ENCODE data around the gene BTBD8.
"Not testable (repeated sequence)": the region's sequence is repeated elsewhere in the genome, so short reads cannot be mapped to it uniquely, and the experiment has no call there.

Gene BTBD8

GRCh38 chr1:92066321-92066720, 13.8 kb upstream of the BTBD8 start:
- FAIRE-seq, result no peak
- no peak for DNase-seq (ENCODE audit: insufficient read length)
- TF ChIP-seq TAF1 (IDR thresholded peaks at IDR 0.05; ENCODE audit: borderline replicate concordance, low read depth, low read length) (no peak), POLR2A (IDR thresholded peaks at IDR 0.05; ENCODE audit: low read depth, low read length) (no peak), POLR2AphosphoS5 (IDR thresholded peaks at IDR 0.05; ENCODE audit: low read depth, low read length) (no peak)

GRCh38 chr1:92070892-92071291, 9.3 kb upstream of the BTBD8 start:
- no peak for TF ChIP-seq POLR2A (IDR thresholded peaks at IDR 0.05; ENCODE audit: low read depth, low read length)
- no peak for TF ChIP-seq POLR2AphosphoS5 (IDR thresholded peaks at IDR 0.05; ENCODE audit: low read depth, low read length)
- TF ChIP-seq TAF1 (IDR thresholded peaks at IDR 0.05; ENCODE audit: borderline replicate concordance, low read depth, low read length), result no peak
- FAIRE-seq, result no peak
- DNase-seq (ENCODE audit: insufficient read length), result no peak

- FAIRE-seq; DNase-seq (ENCODE audit: insufficient read length): not testable (repeated sequence)
Observed at GRCh38 chr1:92074446-92074845, 5.7 kb upstream of the BTBD8 start.

- DNase-seq (ENCODE audit: insufficient read length), result no peak
- no peak for FAIRE-seq
- no peak for TF ChIP-seq POLR2AphosphoS5 (IDR thresholded peaks at IDR 0.05; ENCODE audit: low read depth, low read length)
- no peak for TF ChIP-seq TAF1 (IDR thresholded peaks at IDR 0.05; ENCODE audit: borderline replicate concordance, low read depth, low read length)
- TF ChIP-seq POLR2A (IDR thresholded peaks at IDR 0.05; ENCODE audit: low read depth, low read length), result no peak
Observed at GRCh38 chr1:92075311-92075710, 4.8 kb upstream of the BTBD8 start, which contains the start of gene SETSIP. Gene SETSIP (minus strand): TSS chr1:92075411. CDS start chr1:92075411, 0 bp downstream.

GRCh38 chr1:92076363-92076762, 3.8 kb upstream of the BTBD8 start:
- DNase-seq (ENCODE audit: insufficient read length) (no peak), FAIRE-seq (no peak)
- no peak for TF ChIP-seq TAF1 (IDR thresholded peaks at IDR 0.05; ENCODE audit: borderline replicate concordance, low read depth, low read length)
- TF ChIP-seq POLR2A (IDR thresholded peaks at IDR 0.05; ENCODE audit: low read depth, low read length), result no peak
- TF ChIP-seq POLR2AphosphoS5 (IDR thresholded peaks at IDR 0.05; ENCODE audit: low read depth, low read length), result no peak

GRCh38 chr1:92078077-92078476, 2.1 kb upstream of the BTBD8 start:
- not testable (repeated sequence) for FAIRE-seq

GRCh38 chr1:92079441-92079840, 704 bp upstream of the BTBD8 start:
- TF ChIP-seq TAF1 (IDR thresholded peaks at IDR 0.05; ENCODE audit: borderline replicate concordance, low read depth, low read length), result no peak
- no peak for TF ChIP-seq POLR2A (IDR thresholded peaks at IDR 0.05; ENCODE audit: low read depth, low read length)
- no peak for TF ChIP-seq POLR2AphosphoS5 (IDR thresholded peaks at IDR 0.05; ENCODE audit: low read depth, low read length)
- DNase-seq (ENCODE audit: insufficient read length) (no peak), FAIRE-seq (no peak)

More at GRCh38 chr1:92078077-92078476, 2.1 kb upstream of the BTBD8 start:
- DNase-seq (ENCODE audit: insufficient read length), result not testable (repeated sequence)

GRCh38 chr1:92081031-92081430, 886 bp downstream of the BTBD8 start:
- no peak for DNase-seq (ENCODE audit: insufficient read length)
- no peak for TF ChIP-seq TAF1 (IDR thresholded peaks at IDR 0.05; ENCODE audit: borderline replicate concordance, low read depth, low read length)
- no peak for TF ChIP-seq POLR2AphosphoS5 (IDR thresholded peaks at IDR 0.05; ENCODE audit: low read depth, low read length)
- no peak for TF ChIP-seq POLR2A (IDR thresholded peaks at IDR 0.05; ENCODE audit: low read depth, low read length)
- FAIRE-seq, result no peak

GRCh38 chr1:92084651-92085050, 4.5 kb downstream of the BTBD8 start:
- no peak for FAIRE-seq
- TF ChIP-seq POLR2A (IDR thresholded peaks at IDR 0.05; ENCODE audit: low read depth, low read length), result no peak
- no peak for TF ChIP-seq POLR2AphosphoS5 (IDR thresholded peaks at IDR 0.05; ENCODE audit: low read depth, low read length)
- no peak for DNase-seq (ENCODE audit: insufficient read length)

- no peak for DNase-seq (ENCODE audit: insufficient read length)
- no peak for FAIRE-seq
- TF ChIP-seq POLR2AphosphoS5 (IDR thresholded peaks at IDR 0.05; ENCODE audit: low read depth, low read length) (no peak), TAF1 (IDR thresholded peaks at IDR 0.05; ENCODE audit: borderline replicate concordance, low read depth, low read length) (no peak), POLR2A (IDR thresholded peaks at IDR 0.05; ENCODE audit: low read depth, low read length) (no peak)
Observed at GRCh38 chr1:92085727-92086126, 5.6 kb downstream of the BTBD8 start.

GRCh38 chr1:92087542-92087941, 7.4 kb downstream of the BTBD8 start:
- TF ChIP-seq TAF1 (IDR thresholded peaks at IDR 0.05; ENCODE audit: borderline replicate concordance, low read depth, low read length) (no peak), POLR2AphosphoS5 (IDR thresholded peaks at IDR 0.05; ENCODE audit: low read depth, low read length) (no peak), POLR2A (IDR thresholded peaks at IDR 0.05; ENCODE audit: low read depth, low read length) (no peak)
- DNase-seq (ENCODE audit: insufficient read length), result no peak
- FAIRE-seq, result no peak

GRCh38 chr1:92091625-92092024, 11.5 kb downstream of the BTBD8 start:
- DNase-seq (ENCODE audit: insufficient read length), result no peak
- TF ChIP-seq POLR2AphosphoS5 (IDR thresholded peaks at IDR 0.05; ENCODE audit: low read depth, low read length) (no peak), TAF1 (IDR thresholded peaks at IDR 0.05; ENCODE audit: borderline replicate concordance, low read depth, low read length) (no peak), POLR2A (IDR thresholded peaks at IDR 0.05; ENCODE audit: low read depth, low read length) (no peak)
- no peak for FAIRE-seq

- no peak for FAIRE-seq
- TF ChIP-seq POLR2AphosphoS5 (IDR thresholded peaks at IDR 0.05; ENCODE audit: low read depth, low read length) (no peak), TAF1 (IDR thresholded peaks at IDR 0.05; ENCODE audit: borderline replicate concordance, low read depth, low read length) (no peak), POLR2A (IDR thresholded peaks at IDR 0.05; ENCODE audit: low read depth, low read length) (no peak)
- no peak for DNase-seq (ENCODE audit: insufficient read length)
Observed at GRCh38 chr1:92094090-92094489, 13.9 kb downstream of the BTBD8 start.
